CD4-positive, alpha-beta T cell treated with Interleukin-4 for 4 hours (primary cell): ENCODE data around the gene TRIP4.
"Not testable (repeated sequence)": the region's sequence is repeated elsewhere in the genome, so short reads cannot be mapped to it uniquely, and the experiment has no call there.

Experiments
- DNase-seq: peaks from one replicate; pipeline ENCODE4 v3.0.0-alpha.2; 2020

Gene TRIP4

GRCh38 chr15:64387562-64388168, at the start of gene TRIP4:
TSS of gene TRIP4 (plus strand) at chr15:64387836. CDS start at chr15:64387864, 28 bp downstream.
- peak; percentile 97 for DNase-seq

- DNase-seq, result no peak
Observed at GRCh38 chr15:64340355-64340754, 47.3 kb upstream of the TRIP4 start.

GRCh38 chr15:64341961-64342360, 45.7 kb upstream of the TRIP4 start:
- no peak for DNase-seq

GRCh38 chr15:64343222-64343621, 44.4 kb upstream of the TRIP4 start:
- no peak for DNase-seq

- DNase-seq, result no peak
Observed at GRCh38 chr15:64343841-64344240, 43.8 kb upstream of the TRIP4 start.

GRCh38 chr15:64344651-64345294, 42.9 kb upstream of the TRIP4 start:
- DNase-seq, result no peak

GRCh38 chr15:64346242-64346641, 41.4 kb upstream of the TRIP4 start:
- DNase-seq, result not testable (repeated sequence)

- DNase-seq, result no peak
Observed at GRCh38 chr15:64348455-64348854, 39.2 kb upstream of the TRIP4 start.

GRCh38 chr15:64349375-64349774, 38.3 kb upstream of the TRIP4 start:
- DNase-seq, result no peak

- no peak for DNase-seq
Observed at GRCh38 chr15:64351265-64351664, 36.4 kb upstream of the TRIP4 start.

- no peak for DNase-seq
Observed at GRCh38 chr15:64354688-64355344, 32.8 kb upstream of the TRIP4 start.

- DNase-seq, result no peak
Observed at GRCh38 chr15:64355348-64355943, 32.2 kb upstream of the TRIP4 start.

- peak; percentile 94 for DNase-seq
Observed at GRCh38 chr15:64355944-64356709, 31.5 kb upstream of the TRIP4 start, which contains the start of gene CSNK1G1. TSS of gene CSNK1G1 (minus strand) at chr15:64356173. CDS start at chr15:64300499, 55,674 bp downstream.

GRCh38 chr15:64356710-64357040, 31.0 kb upstream of the TRIP4 start:
- DNase-seq, result no peak

GRCh38 chr15:64361259-64361658, 26.4 kb upstream of the TRIP4 start:
- DNase-seq, result no peak

- DNase-seq, result no peak
Observed at GRCh38 chr15:64369078-64369607, 18.5 kb upstream of the TRIP4 start.

- not testable (repeated sequence) for DNase-seq
Observed at GRCh38 chr15:64371383-64371782, 16.3 kb upstream of the TRIP4 start.

- DNase-seq, result no peak
Observed at GRCh38 chr15:64373360-64373759, 14.3 kb upstream of the TRIP4 start.

- no peak for DNase-seq
Observed at GRCh38 chr15:64379216-64379960, 8.2 kb upstream of the TRIP4 start.

- not testable (repeated sequence) for DNase-seq
Observed at GRCh38 chr15:64380130-64380870, 7.3 kb upstream of the TRIP4 start.
